MV-4-11 (cell line): ENCODE measurements around the gene SLC34A1.
A peak's percentile ranks its signal among the peaks of the same experiment; 100 is the strongest.
"Not testable (repeated sequence)": the region's sequence is repeated elsewhere in the genome, so short reads cannot be mapped to it uniquely, and the experiment has no call there.

ENCODE experiments used
- DNase-seq: peaks from one replicate; lab custom pipeline; 2025; lab: John Stamatoyannopoulos, UW

Gene SLC34A1

GRCh38 chr5:177384134-177384533 is at the start of gene SLC34A1:
Gene SLC34A1 (plus strand): TSS chr5:177384434. CDS start chr5:177385742, 1,308 bp downstream.
- no peak for DNase-seq

GRCh38 chr5:177334781-177335700 is 49.2 kb upstream of the SLC34A1 start:
- DNase-seq: no peak

- DNase-seq: no peak
Observed at GRCh38 chr5:177335701-177336065, 48.6 kb upstream of the SLC34A1 start.

- peak; percentile 50 for DNase-seq
Observed at GRCh38 chr5:177336112-177336511, 48.1 kb upstream of the SLC34A1 start.

- no peak for DNase-seq
Observed at GRCh38 chr5:177336603-177337494, 47.4 kb upstream of the SLC34A1 start.

GRCh38 chr5:177338251-177339106 is 45.8 kb upstream of the SLC34A1 start:
- DNase-seq: no peak

- no peak for DNase-seq
Observed at GRCh38 chr5:177339107-177339638, 45.1 kb upstream of the SLC34A1 start.

GRCh38 chr5:177343000-177343399 is 41.2 kb upstream of the SLC34A1 start:
- DNase-seq: not testable (repeated sequence)

GRCh38 chr5:177343777-177344176 is 40.5 kb upstream of the SLC34A1 start:
- DNase-seq: no peak

- DNase-seq: no peak
Observed at GRCh38 chr5:177344891-177345290, 39.3 kb upstream of the SLC34A1 start.

- no peak for DNase-seq
Observed at GRCh38 chr5:177346820-177347219, 37.4 kb upstream of the SLC34A1 start.

- DNase-seq: no peak
Observed at GRCh38 chr5:177347699-177348098, 36.5 kb upstream of the SLC34A1 start.

- no peak for DNase-seq
Observed at GRCh38 chr5:177349362-177349647, 34.9 kb upstream of the SLC34A1 start.

GRCh38 chr5:177349762-177350161 is 34.5 kb upstream of the SLC34A1 start:
- no peak for DNase-seq

- DNase-seq: no peak
Observed at GRCh38 chr5:177350776-177351391, 33.4 kb upstream of the SLC34A1 start.

- peak; percentile 94 for DNase-seq
Observed at GRCh38 chr5:177351392-177352329, 32.6 kb upstream of the SLC34A1 start, which contains the start of gene LMAN2. Gene LMAN2 (minus strand): TSS chr5:177351668. CDS start chr5:177351647, 21 bp downstream.

- peak; percentile 64 for DNase-seq
Observed at GRCh38 chr5:177353093-177353492, 31.1 kb upstream of the SLC34A1 start.

GRCh38 chr5:177354256-177354655 is 30.0 kb upstream of the SLC34A1 start:
- DNase-seq: no peak

GRCh38 chr5:177354711-177355110 is 29.5 kb upstream of the SLC34A1 start:
- DNase-seq: peak; percentile 62
